Stimulated activated CD8-positive, alpha-beta memory T cell treated with anti-CD3 and anti-CD28 coated beads, Interleukin-4, amount 100 ng/mL, for 1 hour (primary cell): Measurements from ENCODE around the gene NKX1-1.
"Not testable (repeated sequence)": the region's sequence is repeated elsewhere in the genome, so short reads cannot be mapped to it uniquely, and the experiment has no call there.

Source experiments
- DNase-seq, 2 donors: peaks; one replicate each; pipeline ENCODE4 v3.0.0-alpha.2; 2020; ENCODE audit warnings: low read depth in 2 of 2, low spot score in 1 of 2

The NKX1-1 gene

DNA sequence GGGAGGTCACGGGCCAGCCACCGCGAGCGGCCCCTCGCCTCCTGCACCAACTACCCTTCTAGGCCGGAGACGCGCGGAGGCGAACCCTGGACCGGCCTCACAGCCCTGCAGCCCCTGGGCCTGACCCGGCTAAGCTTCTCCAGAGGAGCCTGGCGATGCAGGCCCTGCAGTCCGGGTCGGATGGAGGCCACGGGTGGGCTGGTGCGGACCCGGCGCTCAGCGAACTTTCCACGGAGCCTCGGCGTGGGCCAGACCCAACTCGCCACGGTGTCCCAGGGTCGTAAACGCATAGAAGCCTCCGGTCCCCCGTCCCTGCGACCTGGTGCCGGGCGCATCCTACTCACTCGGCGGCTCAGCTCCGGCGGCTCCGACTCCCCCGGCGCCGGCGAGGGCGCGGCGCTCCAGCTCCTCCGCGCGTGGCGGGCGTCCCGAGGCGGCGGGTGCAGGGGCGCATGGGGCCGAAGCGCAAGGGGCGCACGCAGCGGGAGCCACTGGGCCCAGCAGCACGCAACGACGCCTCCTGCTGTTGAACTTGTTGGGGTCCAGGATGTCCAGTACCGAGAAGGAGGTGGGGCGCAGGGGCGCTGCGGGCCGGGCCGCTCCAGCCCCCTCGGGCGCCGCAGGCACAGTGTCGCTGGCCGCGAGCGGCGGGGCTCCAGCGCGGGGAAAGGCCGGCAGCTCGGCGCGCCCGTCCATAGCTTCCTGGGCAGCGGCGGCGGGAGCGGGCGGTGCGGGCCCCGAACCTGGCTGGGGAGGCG lies 427 bp downstream of the NKX1-1 start:
- no peak for DNase-seq

DNA sequence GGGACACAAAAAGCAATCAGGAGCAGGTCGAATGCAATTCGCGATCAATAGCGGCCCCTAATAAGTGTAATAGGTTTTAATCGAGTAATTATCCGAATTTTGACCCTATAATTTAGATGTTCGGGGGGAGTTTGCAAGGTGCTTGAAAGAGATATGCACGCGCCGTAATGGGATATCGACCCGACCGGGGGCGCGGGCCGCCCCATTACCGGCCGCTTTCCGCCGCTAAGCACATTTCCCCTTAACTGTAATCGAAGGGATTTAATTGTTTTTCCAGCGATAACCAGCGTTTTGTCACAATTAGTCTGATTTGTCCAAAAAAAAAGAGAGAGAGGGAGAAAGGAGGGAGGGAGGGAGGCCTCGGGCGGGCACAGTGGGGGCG lies 997 bp downstream of the NKX1-1 start:
- no peak for DNase-seq

DNA sequence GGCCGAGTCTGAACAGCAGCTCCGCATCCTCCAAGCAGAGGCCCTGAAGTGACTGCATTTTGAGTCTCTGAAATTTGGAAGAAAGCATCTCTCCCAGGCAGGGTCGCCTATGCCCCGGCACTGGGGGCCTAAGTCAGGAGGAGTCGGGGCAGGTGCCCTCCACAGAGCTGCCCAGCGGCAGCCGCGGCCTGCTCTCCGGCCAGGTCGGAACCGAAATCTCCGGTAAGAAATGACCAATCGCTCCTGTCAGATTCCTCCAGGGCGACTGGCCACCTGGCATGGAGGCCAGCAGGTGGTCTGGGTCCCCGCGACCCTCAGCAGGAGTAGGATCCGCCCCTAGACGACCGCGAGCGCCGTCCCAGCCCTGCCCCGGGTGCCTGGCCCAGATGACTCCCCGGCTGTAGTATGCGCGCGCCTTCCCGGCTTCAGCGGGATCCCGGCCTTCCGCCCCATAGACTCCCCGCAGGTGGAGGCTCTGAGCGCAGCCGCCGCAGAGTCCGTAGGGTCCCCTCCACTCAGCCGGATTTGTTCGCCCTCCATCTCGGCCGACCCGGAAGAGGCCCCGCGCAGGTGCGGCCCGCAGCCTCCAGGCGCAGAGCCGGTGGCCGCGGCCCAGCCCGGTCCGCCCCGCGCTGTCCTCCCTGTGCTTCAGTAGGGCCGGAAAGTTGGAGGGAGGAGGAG lies 1.5 kb downstream of the NKX1-1 start:
- no peak for DNase-seq

DNA sequence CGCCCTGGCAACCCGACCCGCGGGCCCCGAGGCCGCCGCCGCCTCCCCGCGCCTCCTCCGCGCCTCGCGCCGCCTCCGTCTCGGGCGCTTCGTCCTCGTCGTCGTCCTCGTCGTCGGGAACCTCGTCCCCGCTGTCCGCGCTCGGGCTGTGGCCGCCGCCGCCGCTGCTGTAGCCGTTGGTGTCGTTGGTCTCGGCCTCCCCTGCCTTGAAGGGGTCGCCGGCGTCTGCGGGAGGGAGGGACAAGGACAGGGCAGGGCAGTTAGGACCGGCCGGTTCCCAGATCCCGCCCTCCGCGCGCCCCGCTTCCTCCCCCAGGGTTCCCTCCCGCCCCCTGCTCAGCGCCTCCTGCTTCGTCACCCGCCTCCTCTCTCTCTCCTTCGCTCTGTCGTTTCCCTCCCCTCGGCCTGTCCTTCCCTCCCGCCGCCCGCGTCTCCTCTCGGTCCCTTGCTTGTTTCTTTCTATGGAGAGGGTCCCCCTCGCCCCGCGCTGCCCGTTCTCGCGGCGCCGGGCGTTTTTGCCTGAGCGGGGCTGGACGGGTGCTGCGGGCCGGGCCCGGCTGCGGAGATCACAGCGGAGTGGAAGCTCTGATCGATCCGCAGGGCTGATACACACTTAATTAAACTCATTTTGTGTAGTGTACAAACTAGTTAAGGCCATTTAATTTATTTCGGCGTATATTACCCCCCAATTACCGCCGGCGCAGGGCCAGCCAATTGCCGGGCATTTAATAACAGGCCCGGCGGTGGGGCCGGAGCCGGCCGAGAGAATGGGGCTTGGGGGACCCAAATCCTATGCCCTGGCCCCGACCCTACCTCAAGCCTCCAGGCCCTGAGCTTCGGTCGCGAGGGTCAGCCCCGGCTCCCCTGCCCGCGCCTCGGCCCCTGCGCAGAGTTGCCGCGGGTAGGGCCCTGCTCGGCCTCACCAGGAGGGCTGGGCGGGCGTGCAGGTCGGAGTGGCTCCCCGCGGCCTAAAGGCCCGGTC lies 2.4 kb downstream of the NKX1-1 start:
- no peak for DNase-seq

DNA sequence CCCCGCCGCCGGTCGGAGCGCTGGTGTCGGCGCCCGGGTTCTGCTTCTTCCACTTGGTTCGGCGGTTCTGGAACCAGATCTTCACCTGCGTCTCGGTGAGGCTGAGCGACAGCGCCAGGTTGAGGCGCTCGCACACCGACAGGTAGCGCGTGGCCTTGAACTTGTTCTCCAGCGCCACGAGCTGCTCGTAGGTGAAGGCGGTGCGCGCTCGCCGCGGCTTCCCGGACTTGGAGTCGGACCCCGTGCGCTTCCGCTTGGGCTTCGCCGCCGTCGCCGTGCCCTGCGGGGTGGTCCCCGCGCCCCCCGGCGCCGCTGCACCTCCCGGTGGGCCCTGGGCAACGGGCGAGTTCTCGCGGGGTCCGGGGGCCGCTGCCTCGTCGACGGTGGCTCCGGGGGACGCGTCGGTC lies 3.1 kb downstream of the NKX1-1 start:
- DNase-seq = no peak

DNA sequence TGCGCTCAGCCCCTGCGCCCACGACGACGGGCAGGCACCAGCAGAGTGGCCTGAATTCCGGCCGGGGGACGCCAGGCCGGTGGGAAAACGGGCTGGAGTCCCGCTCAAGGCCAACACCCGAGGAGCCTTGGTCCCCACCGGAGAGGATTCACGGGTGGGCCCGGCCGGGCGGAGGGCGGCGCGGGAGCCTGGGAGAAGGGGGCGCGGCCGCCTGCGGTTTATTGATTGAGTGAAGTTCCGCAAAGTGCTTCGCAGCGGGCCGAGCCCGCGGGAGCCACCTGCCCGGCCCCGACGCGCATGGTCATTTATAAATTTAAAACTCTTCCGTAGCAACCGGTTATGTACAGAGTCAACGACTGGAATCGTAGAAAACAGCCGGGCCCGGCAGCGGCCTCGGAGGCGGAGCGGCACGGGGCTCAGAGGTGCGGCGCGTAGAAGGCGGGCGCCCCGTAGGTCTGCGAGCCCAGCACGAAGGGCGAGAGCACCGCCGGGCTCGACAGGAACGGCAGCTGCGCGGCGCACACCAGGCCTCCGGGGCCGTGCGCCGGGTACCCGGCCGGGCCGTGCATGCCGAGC lies 3.6 kb downstream of the NKX1-1 start:
- no peak for DNase-seq

DNA sequence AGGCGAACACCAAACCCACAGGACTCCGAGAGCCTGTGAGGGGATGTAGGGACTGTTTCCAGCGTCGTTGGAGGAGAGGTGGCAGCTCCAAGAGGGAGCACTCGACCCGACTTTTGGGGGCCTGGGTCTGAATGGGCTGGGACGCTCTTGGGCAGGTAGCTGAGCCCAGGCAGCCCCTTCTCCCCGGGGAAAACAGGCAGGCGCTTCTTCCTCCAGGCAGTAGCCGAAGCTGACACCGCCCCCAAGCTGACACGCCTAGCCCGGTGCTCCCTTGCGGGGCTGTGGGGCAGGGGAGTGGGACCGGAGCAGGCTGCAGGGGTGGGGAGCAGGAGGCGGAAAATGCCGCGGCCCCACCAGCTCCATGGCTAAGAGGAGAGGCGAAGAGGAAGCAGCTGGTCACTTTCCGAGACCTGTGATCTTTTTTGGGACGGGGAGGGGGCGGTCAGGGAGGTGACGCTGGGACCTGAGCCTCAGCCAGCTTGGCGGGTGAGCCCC lies 4.2 kb downstream of the NKX1-1 start:
- DNase-seq = no peak

DNA sequence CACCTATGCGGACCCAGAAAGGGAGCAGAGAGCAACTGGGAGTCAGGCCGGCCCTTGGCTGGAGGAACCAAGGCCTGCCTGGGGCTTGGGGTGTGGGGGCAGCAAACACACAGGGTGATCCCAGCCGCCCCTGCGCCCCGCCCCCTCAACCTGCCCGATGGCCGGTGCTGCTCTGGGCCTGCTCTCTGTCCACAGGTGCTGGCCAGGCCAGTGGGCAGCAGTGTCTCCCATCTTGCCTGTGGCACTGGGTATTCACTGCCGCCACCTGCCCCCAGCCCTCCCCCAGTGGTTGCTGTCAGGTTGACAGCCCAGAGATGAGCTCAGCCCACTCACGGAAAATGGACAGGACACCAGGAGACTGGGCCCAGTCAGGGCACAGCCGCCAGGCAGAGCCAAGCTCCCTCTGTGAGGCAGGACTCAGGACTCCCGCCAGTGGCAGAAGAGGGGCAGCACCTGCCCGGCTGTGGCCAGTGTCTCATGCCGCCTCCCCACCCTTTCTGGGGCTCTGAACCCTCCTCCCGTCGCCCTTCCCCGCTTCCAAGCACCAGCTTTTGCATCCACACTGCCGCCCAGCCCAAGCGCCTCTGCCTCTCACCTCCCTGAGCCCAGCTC lies 4.7 kb downstream of the NKX1-1 start:
- DNase-seq = no peak

DNA sequence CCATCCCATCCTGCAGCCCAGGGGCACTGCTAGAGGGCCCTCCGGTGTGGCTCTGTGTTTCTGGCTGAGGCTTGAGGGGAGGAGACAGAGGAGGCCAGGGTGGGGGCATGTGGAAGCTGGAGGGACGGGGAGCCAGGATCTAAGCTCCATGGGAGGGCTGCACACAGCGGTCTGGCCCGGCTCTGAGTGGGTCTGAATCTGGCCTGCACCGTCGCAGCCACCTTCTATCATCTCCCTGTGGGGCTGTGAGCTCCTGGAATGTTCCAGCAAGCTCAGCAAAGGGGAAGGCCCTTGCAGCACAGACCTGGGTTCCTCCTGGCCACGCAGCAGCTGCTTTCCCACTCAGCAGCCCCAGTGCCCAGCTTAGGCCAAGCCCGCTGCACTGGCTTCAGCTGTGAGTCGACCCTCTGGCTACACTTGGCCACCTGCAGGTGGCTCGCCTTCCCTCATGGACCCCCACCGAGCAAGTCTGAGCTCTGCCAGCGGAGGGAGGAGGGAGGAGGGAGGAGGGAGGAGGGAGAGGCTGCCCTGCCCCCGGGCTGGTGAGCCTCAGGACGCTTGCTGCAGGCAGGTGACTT lies 5.3 kb downstream of the NKX1-1 start:
- no peak for DNase-seq

DNA sequence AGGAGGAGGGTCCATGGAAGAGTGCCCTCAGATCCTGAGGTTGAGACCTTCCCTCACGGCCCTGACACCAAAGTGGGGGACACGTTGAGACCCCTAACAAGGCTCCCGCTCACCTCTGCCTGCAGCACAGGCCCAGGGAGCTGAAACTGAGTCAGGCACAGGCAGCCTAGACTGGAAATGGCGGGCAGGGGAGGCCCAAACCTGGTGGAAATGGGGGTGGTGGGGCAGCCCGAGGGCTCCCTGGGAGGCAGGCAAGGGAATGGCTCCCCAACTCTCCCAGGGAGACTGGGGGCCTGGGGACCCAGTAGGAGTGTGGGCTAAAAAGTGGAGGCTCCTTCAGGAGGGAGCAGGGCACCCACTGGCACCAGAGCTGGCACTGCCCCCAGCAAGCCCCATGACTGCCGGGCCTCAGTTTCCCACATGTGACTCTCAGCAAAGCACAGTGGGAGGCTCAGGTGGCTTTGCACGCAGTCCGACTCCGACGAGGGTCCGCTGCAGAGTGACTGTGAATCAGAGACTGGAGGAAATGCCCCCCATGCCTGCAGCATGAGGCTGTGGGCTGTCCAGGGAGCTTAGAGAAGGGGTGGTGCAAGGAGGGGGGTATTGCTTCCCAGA lies 5.9 kb downstream of the NKX1-1 start:
- no peak for DNase-seq

DNA sequence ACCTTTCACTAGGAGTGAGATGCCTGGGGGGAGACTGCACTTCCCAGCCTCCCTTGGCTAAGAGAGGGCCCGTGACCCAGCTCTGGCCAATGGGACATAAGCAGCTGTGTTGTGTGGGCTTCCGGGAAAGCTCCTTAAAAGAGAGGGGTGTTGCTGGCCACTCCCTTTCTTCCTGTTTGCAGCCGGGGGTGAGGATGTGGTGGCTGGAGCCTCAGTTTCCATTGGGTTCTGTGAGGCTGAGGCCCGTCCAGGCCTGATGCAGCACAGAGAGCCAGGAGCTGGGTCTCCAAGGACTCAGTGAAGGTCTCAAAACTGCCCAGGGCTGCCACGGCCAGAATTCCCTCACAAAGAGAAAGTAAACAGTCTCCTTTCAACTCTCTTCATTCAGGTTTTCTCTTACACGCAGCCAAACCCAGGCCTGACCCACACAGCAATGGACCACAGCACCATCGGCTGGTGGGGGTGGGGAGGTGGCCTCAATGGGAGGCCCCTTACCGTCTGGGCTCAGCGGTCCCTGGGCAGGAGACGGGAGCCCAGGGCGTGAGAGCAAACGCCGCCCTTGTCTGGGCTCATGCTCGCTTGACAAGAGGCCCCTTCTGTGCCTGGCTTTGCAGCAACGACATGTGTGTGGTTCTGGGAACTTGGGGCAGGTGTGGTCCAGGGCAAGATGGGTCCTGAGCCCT lies 6.6 kb downstream of the NKX1-1 start:
- DNase-seq = no peak

DNA sequence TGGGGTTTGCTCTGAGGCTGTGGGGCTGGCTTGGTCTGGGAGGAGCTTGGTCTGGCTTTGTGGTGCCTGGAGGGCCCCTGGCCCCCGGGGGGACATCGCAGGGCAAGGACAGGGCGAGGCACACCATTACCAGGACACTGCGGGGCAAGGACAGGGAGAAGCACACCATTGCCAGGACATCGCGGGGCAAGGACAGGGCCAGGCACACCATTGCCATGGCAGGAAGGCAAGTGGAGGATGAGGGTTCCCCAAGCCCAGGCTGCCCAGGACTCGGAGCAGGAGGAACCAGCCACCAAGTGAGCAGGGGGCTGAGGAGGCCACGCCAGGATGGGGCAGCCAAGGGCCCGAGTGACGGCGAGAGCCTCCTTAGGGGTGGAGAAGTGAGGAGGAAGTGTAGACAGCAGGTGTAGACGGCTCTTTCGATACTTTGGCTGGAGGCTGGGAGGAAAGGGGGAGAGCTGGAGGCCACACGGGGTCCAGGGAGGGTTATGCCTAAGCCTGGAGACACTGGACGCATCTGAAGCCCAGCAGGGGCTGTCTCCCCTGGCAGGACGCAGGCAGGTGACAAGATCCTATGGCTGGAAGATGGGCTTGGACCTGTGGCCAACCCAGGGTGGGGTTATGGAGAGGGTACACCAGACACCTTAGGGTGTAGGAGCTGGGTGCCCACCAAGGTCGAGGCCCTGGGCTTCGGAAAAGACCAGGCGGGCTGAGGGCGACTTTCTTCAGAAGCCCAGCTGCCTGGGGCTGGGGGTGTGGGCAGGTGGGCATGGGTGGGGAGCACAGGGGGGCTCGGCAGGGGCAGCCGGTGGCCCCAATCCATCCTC lies 7.3 kb downstream of the NKX1-1 start:
- DNase-seq = no peak

DNA sequence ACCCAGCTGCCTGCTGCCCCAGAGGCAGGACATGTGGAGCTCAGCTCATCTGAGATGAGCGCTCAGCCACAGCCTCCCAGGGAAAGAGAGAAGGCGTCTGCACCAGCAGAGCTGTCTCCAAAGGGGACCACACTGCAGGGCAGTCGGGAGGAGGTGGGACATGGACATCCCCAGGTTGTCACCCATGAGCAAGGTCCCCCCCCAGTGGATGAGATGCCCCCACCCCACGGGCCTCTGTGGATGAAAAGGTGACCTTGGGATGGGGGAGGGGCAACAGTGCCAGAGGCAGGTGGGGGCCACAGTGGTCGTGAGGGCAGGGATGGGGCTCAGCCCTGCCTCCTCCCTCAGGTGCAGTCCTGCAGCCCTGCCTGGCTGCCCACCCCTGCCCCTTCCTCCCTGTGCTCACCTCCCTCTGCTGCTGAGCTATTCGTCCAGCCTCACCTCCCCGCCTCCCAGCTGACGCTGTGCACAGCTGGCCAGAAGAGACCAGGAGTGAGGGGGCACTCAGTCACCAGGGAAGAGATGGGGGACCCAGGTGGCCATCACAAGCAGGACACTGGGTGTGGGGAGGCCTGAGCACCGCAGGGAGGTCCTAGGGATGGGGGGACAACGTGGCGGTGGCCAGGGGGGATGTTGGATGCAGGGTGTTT lies 9.3 kb downstream of the NKX1-1 start:
- DNase-seq = no peak

DNA sequence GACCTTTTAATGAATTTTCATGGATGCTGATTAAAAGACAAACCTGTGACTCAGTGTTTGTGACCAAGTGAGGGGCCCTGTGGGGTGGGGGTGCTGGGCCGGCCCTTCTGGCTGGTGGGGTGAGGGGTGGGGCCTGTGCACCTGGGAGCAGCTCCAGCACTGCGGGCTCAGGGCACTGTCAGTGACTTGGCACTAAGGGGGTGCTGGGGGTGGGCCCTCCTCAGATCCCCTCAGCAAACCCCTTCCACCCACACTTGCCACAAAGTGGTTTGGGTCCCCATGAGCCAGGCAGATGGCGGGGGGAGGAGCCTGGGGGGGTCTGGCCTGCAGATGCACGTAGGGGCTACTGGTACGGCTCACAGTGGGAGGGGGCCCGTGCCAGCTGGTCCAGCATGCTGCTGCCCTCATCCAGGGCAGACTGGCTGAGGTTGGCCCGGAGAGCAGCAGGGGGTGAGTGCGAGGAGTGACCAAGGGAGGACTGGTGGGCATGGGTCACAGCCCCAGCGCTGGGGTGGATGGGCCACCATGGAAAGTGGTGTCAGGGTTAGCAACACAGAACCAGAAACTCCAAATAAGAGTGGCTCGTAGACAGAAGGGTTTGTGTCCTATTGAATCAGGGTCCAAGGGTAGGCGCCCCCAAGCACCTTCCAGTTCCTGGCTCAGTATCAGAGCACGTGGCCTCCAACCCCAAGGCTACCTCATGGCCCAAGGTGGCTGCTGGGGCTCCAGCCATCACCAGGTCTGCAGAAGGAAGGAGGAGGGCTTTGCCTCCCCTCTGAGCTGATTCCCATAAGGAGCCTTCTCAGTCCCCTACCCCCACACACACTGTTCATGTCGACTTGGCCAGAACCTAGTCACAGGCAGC lies 10.1 kb downstream of the NKX1-1 start:
- DNase-seq = no peak

DNA sequence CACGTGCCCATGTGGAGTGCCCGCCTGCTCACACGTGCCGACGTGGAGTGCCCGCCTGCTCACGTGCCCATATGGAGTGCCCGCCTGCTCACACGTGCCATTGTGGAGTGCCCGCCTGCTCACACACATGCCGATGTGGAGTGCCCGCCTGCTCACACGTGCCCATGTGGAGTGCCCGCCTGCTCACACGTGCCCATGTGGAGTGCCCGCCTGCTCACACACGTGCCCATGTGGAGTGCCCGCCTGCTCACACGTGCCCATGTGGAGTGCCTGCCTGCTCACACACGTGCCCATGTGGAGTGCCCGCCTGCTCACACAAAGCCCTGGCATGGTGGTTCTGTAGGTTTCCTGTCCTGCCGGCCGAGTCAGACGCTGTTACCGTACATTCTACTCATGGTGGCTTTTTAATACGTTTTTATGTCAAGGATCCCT lies 10.8 kb downstream of the NKX1-1 start:
- not testable (repeated sequence) for DNase-seq

DNA sequence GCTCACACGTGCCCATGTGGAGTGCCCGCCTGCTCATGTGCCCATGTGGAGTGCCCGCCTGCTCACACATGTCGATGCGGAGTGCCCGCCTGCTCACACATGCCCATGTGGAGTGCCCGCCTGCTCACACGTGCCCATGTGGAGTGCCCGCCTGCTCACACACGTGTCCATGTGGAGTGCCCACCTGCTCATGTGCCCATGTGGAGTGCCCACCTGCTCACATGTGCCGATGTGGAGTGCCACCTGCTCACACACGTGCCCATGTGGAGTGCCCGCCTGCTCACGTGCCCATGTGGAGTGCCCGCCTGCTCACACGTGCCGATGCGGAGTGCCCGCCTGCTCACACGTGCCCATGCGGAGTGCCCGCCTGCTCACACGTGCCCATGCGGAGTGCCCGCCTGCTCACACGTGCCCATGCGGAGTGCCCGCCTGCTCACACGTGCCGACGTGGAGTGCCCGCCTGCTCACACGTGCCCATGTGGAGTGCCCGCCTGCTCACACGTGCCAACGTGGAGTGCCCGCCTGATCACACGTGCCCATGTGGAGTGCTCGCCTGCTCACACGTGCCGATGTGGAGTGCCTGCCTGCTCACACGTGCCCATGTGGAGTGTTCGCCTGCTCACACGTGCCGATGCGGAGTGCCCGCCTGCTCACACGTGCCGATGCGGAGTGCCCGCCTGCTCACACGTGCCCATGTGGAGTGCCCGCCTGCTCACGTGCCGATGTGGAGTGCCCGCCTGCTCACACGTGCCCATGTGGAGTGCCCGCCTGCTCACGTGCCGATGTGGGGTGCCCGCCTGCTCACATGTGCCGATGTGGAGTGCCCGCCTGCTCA lies 11.5 kb downstream of the NKX1-1 start:
- not testable (repeated sequence) for DNase-seq
